ENCODE results near the gene HOMER1.

The HOMER1 gene

GRCh38 chr5:79488058-79488457 lies 25.9 kb downstream of the HOMER1 start:
- DNase-seq, result no peak

GRCh38 chr5:79487251-79487650 lies 26.7 kb downstream of the HOMER1 start:
- DNase-seq, result no peak

- DNase-seq, result no peak
These were observed 27.8 kb downstream of the HOMER1 start for GRCh38 chr5:79486116-79486515.

GRCh38 chr5:79484731-79485130 lies 29.2 kb downstream of the HOMER1 start:
- no peak for DNase-seq

GRCh38 chr5:79481574-79481973 lies 32.4 kb downstream of the HOMER1 start:
- DNase-seq, result no peak

GRCh38 chr5:79480991-79481390 lies 32.9 kb downstream of the HOMER1 start:
- no peak for DNase-seq

- DNase-seq, result no peak
These were observed 38.8 kb downstream of the HOMER1 start for GRCh38 chr5:79475152-79475466.

- DNase-seq, result no peak
These were observed 39.4 kb downstream of the HOMER1 start for GRCh38 chr5:79474367-79475151.

GRCh38 chr5:79471556-79471955 lies 42.4 kb downstream of the HOMER1 start:
- no peak for DNase-seq

- DNase-seq, result peak in 2 of 5 experiments; percentile 4 to 42
These were observed 49.1 kb downstream of the HOMER1 start for GRCh38 chr5:79464695-79465332.

GRCh38 chr5:79464278-79464677 lies 49.7 kb downstream of the HOMER1 start:
- no peak for DNase-seq

GRCh38 chr5:79459626-79460025 lies 54.3 kb downstream of the HOMER1 start:
- no peak for DNase-seq

GRCh38 chr5:79456890-79457583 lies 56.9 kb downstream of the HOMER1 start:
- peak in 1 of 5 experiments; percentile 12 for DNase-seq

- DNase-seq, result no peak
These were observed 57.5 kb downstream of the HOMER1 start for GRCh38 chr5:79456400-79456799.

- no peak for DNase-seq
These were observed 59.9 kb downstream of the HOMER1 start for GRCh38 chr5:79454043-79454442.

GRCh38 chr5:79448336-79448735 lies 65.6 kb downstream of the HOMER1 start:
- DNase-seq, result no peak

GRCh38 chr5:79436821-79437220 lies 77.1 kb downstream of the HOMER1 start:
- DNase-seq, result no peak

- DNase-seq, result no peak
These were observed 77.7 kb downstream of the HOMER1 start for GRCh38 chr5:79436224-79436623.

- no peak for DNase-seq
These were observed 83.7 kb downstream of the HOMER1 start for GRCh38 chr5:79430196-79430595.

GRCh38 chr5:79423296-79423695 lies 90.6 kb downstream of the HOMER1 start:
- DNase-seq, result no peak

- DNase-seq, result no peak
These were observed 93.7 kb downstream of the HOMER1 start for GRCh38 chr5:79420248-79420647.

GRCh38 chr5:79418276-79418675 lies 95.7 kb downstream of the HOMER1 start:
- DNase-seq, result no peak

- no peak for DNase-seq
These were observed 96.4 kb downstream of the HOMER1 start for GRCh38 chr5:79417495-79417894.

GRCh38 chr5:79416499-79416898 lies 97.4 kb downstream of the HOMER1 start:
- DNase-seq, result peak in 1 of 5 experiments; percentile 18
